ENCODE measurements around the gene SORBS1. TPM values are rescaled to one million over a fixed set of nuclear protein-coding genes. Genes with fewer than 3 reads are reported as not detected.

The SORBS1 gene
- total RNA-seq, 2 donors from 2014 or later: 16.7 to 17.9 TPM

DNA sequence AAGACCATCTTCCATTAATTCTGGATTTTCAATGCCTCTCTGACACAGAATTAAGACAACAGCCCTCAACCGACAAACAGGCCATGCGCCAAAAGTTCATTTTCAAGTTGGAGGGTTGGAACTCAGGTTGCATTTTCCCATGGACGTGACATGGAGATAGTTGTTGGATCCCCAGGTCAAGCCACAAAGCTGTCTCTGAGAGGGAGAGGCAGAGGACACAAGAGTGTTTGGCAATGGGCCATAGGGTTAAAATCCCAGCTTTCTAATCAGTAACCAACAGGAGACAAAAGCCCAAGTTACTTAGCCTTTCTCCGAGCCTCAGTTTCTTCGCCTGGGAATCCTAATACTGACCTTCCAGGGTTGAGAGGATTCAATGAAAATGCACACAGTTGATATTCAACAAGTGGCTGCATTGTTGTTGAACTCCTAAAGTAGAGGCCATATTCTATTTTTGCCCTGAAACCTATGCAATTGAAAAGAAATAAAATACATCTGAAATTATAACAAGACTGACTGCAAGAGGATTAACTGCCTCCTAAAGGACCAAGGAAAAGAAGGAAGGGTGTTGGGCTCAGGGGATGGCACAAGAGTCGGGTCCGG lies 44.3 kb downstream of the SORBS1 start:
- H3K4me3 Mint-ChIP-seq: no peak overlapping the region
- H3K9me3 Mint-ChIP-seq: no peaks in the 10 kb centered on the region
- no peak overlapping the region for H3K27ac Mint-ChIP-seq
- DNase-seq: no peak
- Histone ChIP-seq H3K27ac (ENCODE audit: low read depth, low read length) (no peak overlapping the region), H3K4me3 (ENCODE audit: low read length) (no peak overlapping the region), H3K4me1 (ENCODE audit: control insufficient read depth, insufficient read depth, low read length) (peaks cover 5% of the 10 kb centered on the region), H3K9me3 (ENCODE audit: control insufficient read depth, low read length) (no peaks in the 10 kb centered on the region), H3K36me3 (ENCODE audit: control insufficient read depth, insufficient read depth, low read length) (no peaks in the 10 kb centered on the region), H3K27me3 (ENCODE audit: control insufficient read depth, insufficient read depth, low read length, poor library complexity, severe bottlenecking) (peaks cover 66% of the 10 kb centered on the region), H3K9ac (ENCODE audit: extremely low read depth, low read length, poor library complexity, severe bottlenecking) (no peak overlapping the region)
- peaks cover 35% of the 10 kb centered on the region for H3K4me1 Mint-ChIP-seq
- H3K36me3 Mint-ChIP-seq (ENCODE audit: low read depth): no peaks in the 10 kb centered on the region
- TF ChIP-seq CTCF (conservative IDR thresholded peaks at IDR 0.05): no peak
- 95 to 96% methylated on average over 3 to 7 of the region's 7 CpGs for WGBS, 2 experiments (ENCODE audit: insufficient coverage in 1 of 2, insufficient read length in 1 of 2)
- H3K27me3 Mint-ChIP-seq (ENCODE audit: insufficient read depth): peaks cover 14% of the 10 kb centered on the region

DNA sequence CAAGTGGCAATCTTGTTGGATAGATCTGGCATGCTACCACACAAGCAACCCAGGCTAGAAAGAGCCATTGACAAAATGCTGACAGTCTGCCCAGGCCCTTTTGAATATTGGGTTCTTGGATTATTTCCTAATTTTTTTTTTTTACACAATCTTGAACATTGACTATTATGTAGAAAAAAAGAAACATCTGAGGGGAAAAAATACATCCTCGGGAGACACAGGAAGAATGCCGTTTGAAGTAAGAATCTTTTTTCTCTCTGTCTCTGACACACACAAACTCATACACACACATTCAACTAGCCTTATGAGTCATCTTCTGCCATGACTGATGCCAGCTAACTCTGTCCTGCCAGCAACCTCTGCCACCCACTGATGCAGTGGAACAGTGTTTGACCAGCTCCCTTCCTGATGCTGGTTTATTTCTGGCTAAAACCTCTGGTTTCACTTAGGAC lies 47.2 kb downstream of the SORBS1 start:
- Histone ChIP-seq H3K27me3 (ENCODE audit: control insufficient read depth, insufficient read depth, low read length, poor library complexity, severe bottlenecking) (peaks cover 59% of the 10 kb centered on the region), H3K4me3 (ENCODE audit: low read length) (no peak overlapping the region), H3K27ac (ENCODE audit: low read depth, low read length) (no peak overlapping the region), H3K9ac (ENCODE audit: extremely low read depth, low read length, poor library complexity, severe bottlenecking) (no peak overlapping the region), H3K4me1 (ENCODE audit: control insufficient read depth, insufficient read depth, low read length) (peaks cover 5% of the 10 kb centered on the region), H3K36me3 (ENCODE audit: control insufficient read depth, insufficient read depth, low read length) (no peaks in the 10 kb centered on the region), H3K9me3 (ENCODE audit: control insufficient read depth, low read length) (no peaks in the 10 kb centered on the region)
- Mint-ChIP-seq H3K27me3 (ENCODE audit: insufficient read depth) (peaks cover 14% of the 10 kb centered on the region), H3K4me1 (peaks cover 40% of the 10 kb centered on the region), H3K36me3 (ENCODE audit: low read depth) (no peaks in the 10 kb centered on the region), H3K27ac (no peak overlapping the region), H3K4me3 (no peak overlapping the region), H3K9me3 (no peaks in the 10 kb centered on the region)
- no peak for TF ChIP-seq CTCF (conservative IDR thresholded peaks at IDR 0.05)
- no peak for DNase-seq
- 95 to 100% methylated on average over 1 to 2 of the region's 2 CpGs for WGBS, 2 experiments (ENCODE audit: insufficient coverage in 1 of 2, insufficient read length in 1 of 2)

DNA sequence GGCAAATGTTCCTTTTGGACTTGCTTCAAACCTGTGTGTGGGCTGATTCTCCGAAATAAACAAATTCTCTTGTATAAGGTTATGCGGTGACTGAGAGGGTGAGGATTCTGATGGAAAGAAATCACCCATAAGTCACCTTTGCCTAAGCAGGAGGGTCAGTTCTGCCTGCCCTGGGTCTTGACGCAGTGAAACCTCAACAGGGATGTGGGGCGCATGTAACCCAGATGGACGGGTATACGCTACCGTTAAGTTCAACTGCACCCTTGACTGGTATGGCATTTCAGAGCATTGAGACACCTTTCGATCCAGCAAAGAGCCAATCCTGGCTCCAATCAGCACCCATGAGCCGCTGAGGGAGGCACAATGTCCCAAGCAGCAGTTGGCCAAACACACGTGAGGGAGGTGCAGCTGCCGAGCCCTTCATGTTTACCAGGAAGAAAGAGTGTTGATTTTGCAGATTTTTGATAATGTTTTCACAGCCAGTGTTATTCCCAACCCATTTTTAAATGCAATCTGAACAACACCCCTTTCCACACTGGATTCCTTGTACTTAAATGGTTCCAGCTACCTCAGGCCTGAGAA lies 48.1 kb downstream of the SORBS1 start:
- no peak overlapping the region for H3K27ac Mint-ChIP-seq
- H3K36me3 ChIP-seq (ENCODE audit: control insufficient read depth, insufficient read depth, low read length): no peaks in the 10 kb centered on the region
- H3K9me3 ChIP-seq (ENCODE audit: control insufficient read depth, low read length): no peaks in the 10 kb centered on the region
- peaks cover 5% of the 10 kb centered on the region for H3K4me1 ChIP-seq (ENCODE audit: control insufficient read depth, insufficient read depth, low read length)
- peaks cover 50% of the 10 kb centered on the region for H3K27me3 ChIP-seq (ENCODE audit: control insufficient read depth, insufficient read depth, low read length, poor library complexity, severe bottlenecking)
- H3K9ac ChIP-seq (ENCODE audit: extremely low read depth, low read length, poor library complexity, severe bottlenecking): no peak overlapping the region
- no peak for DNase-seq
- TF ChIP-seq CTCF (conservative IDR thresholded peaks at IDR 0.05): no peak
- no peak overlapping the region for H3K27ac ChIP-seq (ENCODE audit: low read depth, low read length)
- peaks cover 14% of the 10 kb centered on the region for H3K27me3 Mint-ChIP-seq (ENCODE audit: insufficient read depth)
- H3K9me3 Mint-ChIP-seq: no peaks in the 10 kb centered on the region
- 90 to 93% methylated on average over 7 to 11 of the region's 11 CpGs for WGBS, 2 experiments (ENCODE audit: insufficient coverage in 1 of 2, insufficient read length in 1 of 2)
- H3K4me1 Mint-ChIP-seq: peaks cover 39% of the 10 kb centered on the region
- H3K36me3 Mint-ChIP-seq (ENCODE audit: low read depth): no peaks in the 10 kb centered on the region
- H3K4me3 ChIP-seq (ENCODE audit: low read length): no peak overlapping the region
- no peak overlapping the region for H3K4me3 Mint-ChIP-seq

All from endodermal cell (in vitro differentiated cells).